Measurements from ENCODE around the gene PFKP.

PFKP gene

GRCh38 chr10:3159152-3159551, 91.8 kb downstream of the PFKP start:
- H3K4me2 ChIP-seq (ENCODE audit: low read depth, low read length, poor library complexity, severe bottlenecking) = no peak overlapping the region
- TF ChIP-seq CTCF (IDR thresholded peaks at IDR 0.05; ENCODE audit: insufficient read depth, low read length, poor library complexity, severe bottlenecking) (no peak), EZH2phosphoT487 (conservative IDR thresholded peaks at IDR 0.05; ENCODE audit: low read length) (no peak)
- no peak overlapping the region for H3K27ac ChIP-seq (ENCODE audit: low read depth, low read length)
- H3F3A ChIP-seq (ENCODE audit: insufficient read depth) = no peaks in the 10 kb centered on the region
- H2AFZ ChIP-seq (ENCODE audit: low read depth, low read length, severe bottlenecking) = no peak overlapping the region
- H4K20me1 ChIP-seq (ENCODE audit: low read depth, low read length) = no peaks in the 10 kb centered on the region
- H3K36me3 ChIP-seq (ENCODE audit: low read length) = peaks cover 6% of the 10 kb centered on the region; the same call in 1 of the 2 replicates
- H3K4me3 ChIP-seq (ENCODE audit: insufficient read depth, low read length, poor library complexity, severe bottlenecking) = no peak overlapping the region
- no peaks in the 10 kb centered on the region for H3K9me2 ChIP-seq (replicated peaks; ENCODE audit: insufficient read depth, low read length)
- H3K9ac ChIP-seq (ENCODE audit: low read length) = no peak overlapping the region
- H3K27me3 ChIP-seq (ENCODE audit: low read length) = no peaks in the 10 kb centered on the region
- H3K79me2 ChIP-seq (ENCODE audit: insufficient read depth, low read length) = no peaks in the 10 kb centered on the region
- H3K9me3 ChIP-seq (ENCODE audit: insufficient read depth, low read length) = no peaks in the 10 kb centered on the region

DNA sequence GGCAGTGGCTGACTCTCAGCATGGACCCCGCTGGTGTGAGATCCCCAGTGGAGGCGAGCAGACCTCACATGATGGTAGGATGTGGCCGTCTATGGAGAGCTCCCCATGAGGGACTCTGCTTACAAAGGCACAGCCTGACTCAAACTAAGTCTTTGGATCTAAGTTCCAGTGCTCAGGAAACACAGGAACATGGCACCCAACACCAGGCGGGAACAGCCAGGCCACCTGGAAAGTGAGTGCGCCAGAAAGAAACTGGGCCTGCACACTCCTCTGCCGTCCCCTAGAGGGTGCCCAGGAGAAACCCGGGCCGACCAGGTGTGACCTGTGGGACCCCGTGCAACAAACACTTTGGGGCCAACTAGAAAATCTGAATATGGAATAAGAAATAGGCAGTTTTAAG, 95.2 kb downstream of the PFKP start:
- H3K27ac ChIP-seq (ENCODE audit: low read depth, low read length) = no peak overlapping the region
- no peaks in the 10 kb centered on the region for H3K27me3 ChIP-seq (ENCODE audit: low read length)
- H4K20me1 ChIP-seq (ENCODE audit: low read depth, low read length) = no peaks in the 10 kb centered on the region
- H3F3A ChIP-seq (ENCODE audit: insufficient read depth) = no peaks in the 10 kb centered on the region
- H3K9ac ChIP-seq (ENCODE audit: low read length) = no peak overlapping the region
- no peaks in the 10 kb centered on the region for H3K9me2 ChIP-seq (replicated peaks; ENCODE audit: insufficient read depth, low read length)
- no peak overlapping the region for H3K4me3 ChIP-seq (ENCODE audit: insufficient read depth, low read length, poor library complexity, severe bottlenecking)
- no peak overlapping the region for H2AFZ ChIP-seq (ENCODE audit: low read depth, low read length, severe bottlenecking)
- no peak overlapping the region for H3K4me2 ChIP-seq (ENCODE audit: low read depth, low read length, poor library complexity, severe bottlenecking)
- no peaks in the 10 kb centered on the region for H3K79me2 ChIP-seq (ENCODE audit: insufficient read depth, low read length)
- H3K36me3 ChIP-seq (ENCODE audit: low read length) = no peaks in the 10 kb centered on the region
- TF ChIP-seq EZH2phosphoT487 (conservative IDR thresholded peaks at IDR 0.05; ENCODE audit: low read length) (no peak), CTCF (IDR thresholded peaks at IDR 0.05; ENCODE audit: insufficient read depth, low read length, poor library complexity, severe bottlenecking) (no peak)
- no peaks in the 10 kb centered on the region for H3K9me3 ChIP-seq (ENCODE audit: insufficient read depth, low read length)

- Histone ChIP-seq H3K79me2 (ENCODE audit: insufficient read depth, low read length) (no peaks in the 10 kb centered on the region), H3K4me2 (ENCODE audit: low read depth, low read length, poor library complexity, severe bottlenecking) (no peak overlapping the region), H3K27ac (ENCODE audit: low read depth, low read length) (no peak overlapping the region), H3F3A (ENCODE audit: insufficient read depth) (no peaks in the 10 kb centered on the region), H3K9ac (ENCODE audit: low read length) (no peak overlapping the region), H3K36me3 (ENCODE audit: low read length) (no peaks in the 10 kb centered on the region), H4K20me1 (ENCODE audit: low read depth, low read length) (no peaks in the 10 kb centered on the region), H3K4me3 (ENCODE audit: insufficient read depth, low read length, poor library complexity, severe bottlenecking) (no peak overlapping the region), H3K9me2 (replicated peaks; ENCODE audit: insufficient read depth, low read length) (no peaks in the 10 kb centered on the region), H2AFZ (ENCODE audit: low read depth, low read length, severe bottlenecking) (no peak overlapping the region), H3K9me3 (ENCODE audit: insufficient read depth, low read length) (no peaks in the 10 kb centered on the region), H3K27me3 (ENCODE audit: low read length) (no peaks in the 10 kb centered on the region)
- TF ChIP-seq EZH2phosphoT487 (conservative IDR thresholded peaks at IDR 0.05; ENCODE audit: low read length) = no peak
Observed at GRCh38 chr10:3163879-3164278, 96.5 kb downstream of the PFKP start.

DNA sequence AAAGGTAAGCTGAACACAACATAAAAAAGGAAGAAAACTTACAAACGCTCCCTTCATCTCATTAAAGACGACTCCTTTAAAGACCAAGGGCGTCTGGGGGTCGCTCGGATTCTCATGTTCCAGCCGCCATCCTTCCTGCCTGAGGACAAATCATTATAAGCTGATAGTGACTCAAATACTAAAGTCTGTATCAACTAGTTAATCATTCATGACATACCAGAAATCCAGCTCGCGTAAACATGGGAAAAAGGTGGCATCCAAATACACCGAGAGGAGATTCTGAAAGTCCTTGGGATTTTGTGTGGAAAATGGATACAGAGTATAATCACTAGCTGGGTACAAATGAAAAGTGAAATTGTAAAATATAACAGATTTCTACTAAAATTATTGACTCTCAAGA, 97.8 kb downstream of the PFKP start:
- Histone ChIP-seq H3K36me3 (ENCODE audit: low read length) (no peaks in the 10 kb centered on the region), H3K79me2 (ENCODE audit: insufficient read depth, low read length) (no peaks in the 10 kb centered on the region), H3F3A (ENCODE audit: insufficient read depth) (no peaks in the 10 kb centered on the region), H3K27me3 (ENCODE audit: low read length) (no peaks in the 10 kb centered on the region), H2AFZ (ENCODE audit: low read depth, low read length, severe bottlenecking) (no peak overlapping the region), H3K27ac (ENCODE audit: low read depth, low read length) (no peak overlapping the region), H3K4me3 (ENCODE audit: insufficient read depth, low read length, poor library complexity, severe bottlenecking) (no peak overlapping the region), H3K9me2 (replicated peaks; ENCODE audit: insufficient read depth, low read length) (no peaks in the 10 kb centered on the region), H3K4me2 (ENCODE audit: low read depth, low read length, poor library complexity, severe bottlenecking) (no peak overlapping the region), H3K9me3 (ENCODE audit: insufficient read depth, low read length) (no peaks in the 10 kb centered on the region), H4K20me1 (ENCODE audit: low read depth, low read length) (no peaks in the 10 kb centered on the region), H3K9ac (ENCODE audit: low read length) (no peak overlapping the region)
- TF ChIP-seq EZH2phosphoT487 (conservative IDR thresholded peaks at IDR 0.05; ENCODE audit: low read length) = no peak
- TF ChIP-seq CTCF (IDR thresholded peaks at IDR 0.05; ENCODE audit: insufficient read depth, low read length, poor library complexity, severe bottlenecking) = no peak

All from SU-DHL-6 (cell line).